ENCODE results near the gene TOP1.

The TOP1 gene

GRCh38 chr20:41051009-41051825 lies 22.6 kb downstream of the TOP1 start:
- peak; percentile 80 for DNase-seq

GRCh38 chr20:41052742-41053419 lies 24.3 kb downstream of the TOP1 start:
- TF ChIP-seq POLR2A (IDR thresholded peaks at IDR 0.05; ENCODE audit: low read length) (no peak), GATA1 (IDR thresholded peaks at IDR 0.05; ENCODE audit: low read depth, low read length) (no peak)
- no peak for DNase-seq

More at GRCh38 chr20:41051009-41051825, 22.6 kb downstream of the TOP1 start:
- TF ChIP-seq POLR2A (IDR thresholded peaks at IDR 0.05; ENCODE audit: low read length) (no peak), GATA1 (IDR thresholded peaks at IDR 0.05; ENCODE audit: low read depth, low read length) (no peak)

- DNase-seq: no peak
- TF ChIP-seq GATA1 (IDR thresholded peaks at IDR 0.05; ENCODE audit: low read depth, low read length): no peak
- no peak for TF ChIP-seq POLR2A (IDR thresholded peaks at IDR 0.05; ENCODE audit: low read length)
Measured at GRCh38 chr20:41054070-41054846, 25.6 kb downstream of the TOP1 start.

GRCh38 chr20:41054847-41055230 lies 26.2 kb downstream of the TOP1 start:
- DNase-seq: no peak
- no peak for TF ChIP-seq POLR2A (IDR thresholded peaks at IDR 0.05; ENCODE audit: low read length)
- TF ChIP-seq GATA1 (IDR thresholded peaks at IDR 0.05; ENCODE audit: low read depth, low read length): no peak

- TF ChIP-seq GATA1 (IDR thresholded peaks at IDR 0.05; ENCODE audit: low read depth, low read length): no peak
- no peak for TF ChIP-seq POLR2A (IDR thresholded peaks at IDR 0.05; ENCODE audit: low read length)
- peak; percentile 67 to 70 for DNase-seq
Measured at GRCh38 chr20:41055679-41056078, 27.1 kb downstream of the TOP1 start.

- TF ChIP-seq GATA1 (IDR thresholded peaks at IDR 0.05; ENCODE audit: low read depth, low read length): no peak
- no peak for TF ChIP-seq POLR2A (IDR thresholded peaks at IDR 0.05; ENCODE audit: low read length)
- DNase-seq: peak; percentile 50 to 58
Measured at GRCh38 chr20:41057999-41058673, 29.5 kb downstream of the TOP1 start.

GRCh38 chr20:41058674-41059635 lies 30.3 kb downstream of the TOP1 start:
- no peak for TF ChIP-seq POLR2A (IDR thresholded peaks at IDR 0.05; ENCODE audit: low read length)
- TF ChIP-seq GATA1 (IDR thresholded peaks at IDR 0.05; ENCODE audit: low read depth, low read length): no peak
- no peak for DNase-seq

GRCh38 chr20:41061155-41061554 lies 32.5 kb downstream of the TOP1 start:
- DNase-seq: no peak
- no peak for TF ChIP-seq POLR2A (IDR thresholded peaks at IDR 0.05; ENCODE audit: low read length)
- no peak for TF ChIP-seq GATA1 (IDR thresholded peaks at IDR 0.05; ENCODE audit: low read depth, low read length)

- DNase-seq: no peak
- no peak for TF ChIP-seq GATA1 (IDR thresholded peaks at IDR 0.05; ENCODE audit: low read depth, low read length)
- TF ChIP-seq POLR2A (IDR thresholded peaks at IDR 0.05; ENCODE audit: low read length): no peak
Measured at GRCh38 chr20:41063442-41063841, 34.8 kb downstream of the TOP1 start.

GRCh38 chr20:41064377-41064776 lies 35.8 kb downstream of the TOP1 start:
- TF ChIP-seq POLR2A (IDR thresholded peaks at IDR 0.05; ENCODE audit: low read length): no peak
- TF ChIP-seq GATA1 (IDR thresholded peaks at IDR 0.05; ENCODE audit: low read depth, low read length): no peak
- no peak for DNase-seq

- TF ChIP-seq POLR2A (IDR thresholded peaks at IDR 0.05; ENCODE audit: low read length) (no peak), GATA1 (IDR thresholded peaks at IDR 0.05; ENCODE audit: low read depth, low read length) (no peak)
- no peak for DNase-seq
Measured at GRCh38 chr20:41065716-41066115, 37.1 kb downstream of the TOP1 start.

- DNase-seq: no peak
- TF ChIP-seq POLR2A (IDR thresholded peaks at IDR 0.05; ENCODE audit: low read length): no peak
- TF ChIP-seq GATA1 (IDR thresholded peaks at IDR 0.05; ENCODE audit: low read depth, low read length): no peak
Measured at GRCh38 chr20:41068806-41069205, 40.2 kb downstream of the TOP1 start.
